GM12878 (cell line): ENCODE results near the gene CARD10. TPM values are rescaled to one million over a fixed set of nuclear protein-coding genes. Genes with fewer than 3 reads are reported as not detected.

ENCODE experiments used
- ATAC-seq: fragments of 200-7000 bp; cut with Tn5 transposase; 3 replicates; pipeline ENCODE4 v1.9.1; 2020; ENCODE audit warnings: mild to moderate bottlenecking, moderate library complexity
- BruUV-seq: library from RNA; stranded (reverse); fragments of 400-500 nt; replicated peaks from 2 replicates; lab custom pipeline; 2021; lab: Mats Ljungman, UMichigan
- CTCF ChIA-PET: fragments of 300-600 bp; sonication (Branson Sonifier 250); formaldehyde crosslinking; extraction: SDS; loops from one replicate; lab custom pipeline; 2021; ENCODE audit warnings: inconsistent platforms; lab: Yijun Ruan, JAX
- POLR2A ChIA-PET: fragments of 350-600 bp; formaldehyde crosslinking; extraction: SDS; loops from one replicate; lab custom pipeline; 2021; ENCODE audit warnings: inconsistent platforms; lab: Charles Lee
- RAD21 ChIA-PET: fragments of 300-600 bp; sonication (Branson Sonifier 250); formaldehyde crosslinking; loops from one replicate; lab custom pipeline; 2023; ENCODE audit warnings: antibody characterized with exemption; ENCODE audit not compliant: unreplicated experiment; lab: Charles Lee
- SMC1A ChIA-PET: fragments of 300-600 bp; sonication (Branson Sonifier 250); formaldehyde crosslinking; loops from one replicate; lab custom pipeline; 2023; ENCODE audit not compliant: unreplicated experiment, uncharacterized antibody; lab: Charles Lee
- DNase-seq: peaks from one replicate; pipeline ENCODE4 v3.0.0-alpha.2; 2011; ENCODE audit warnings: low read depth, low spot score
- FAIRE-seq: peaks from 3 replicates; lab custom pipeline; 2011; peaks lifted over from hg19 to GRCh38; lab: Jason Lieb, UNC
- H2AFZ ChIP-seq: 2 replicates; pipeline ENCODE4 v1.6.0; 2011; ENCODE audit warnings: low read depth, low read length, control low read depth; ENCODE audit not compliant: control insufficient read depth
- H3K27ac ChIP-seq: 2 replicates; pipeline ENCODE4 v1.5.1; 2011; ENCODE audit warnings: control low read depth; ENCODE audit not compliant: control insufficient read depth, insufficient read depth
- H3K27me3 ChIP-seq, 2 experiments: replicated peaks in 1 of 2; 2 replicates each; pipeline versions ENCODE4 v1.6.0 to v1.6.1; 2011; ENCODE audit warnings: low read length in 1 of 2; ENCODE audit not compliant: control insufficient read depth in 2 of 2, insufficient read depth in 2 of 2
- H3K36me3 ChIP-seq, 2 experiments: 2 replicates each; pipeline ENCODE4 v1.5.1; 2011; ENCODE audit warnings: low read length in 1 of 2; ENCODE audit not compliant: control insufficient read depth in 2 of 2, insufficient read depth in 2 of 2
- H3K4me1 ChIP-seq: 2 replicates; pipeline ENCODE4 v1.6.1; 2011; ENCODE audit warnings: mild to moderate bottlenecking, low read length, moderate library complexity, mixed read lengths; ENCODE audit not compliant: control insufficient read depth, insufficient read depth
- H3K4me2 ChIP-seq: 2 replicates; pipeline ENCODE4 v1.6.0; 2011; ENCODE audit warnings: control low read depth; ENCODE audit not compliant: control insufficient read depth, insufficient read depth
- H3K4me3 ChIP-seq: fragments of 200-600 bp; sonication (generic); 2 replicates; pipeline ENCODE4 v1.5.1; 2016
- H3K79me2 ChIP-seq: 2 replicates; pipeline ENCODE4 v1.6.0; 2011; ENCODE audit warnings: low read length; ENCODE audit not compliant: control insufficient read depth, insufficient read depth
- H3K9ac ChIP-seq: 2 replicates; pipeline ENCODE4 v1.8.0; 2011; ENCODE audit warnings: low read length, control low read depth, mixed read lengths; ENCODE audit not compliant: control insufficient read depth, insufficient read depth
- H3K9me3 ChIP-seq: replicated peaks from 3 replicates; pipeline ENCODE4 v1.5.1; 2011; ENCODE audit warnings: mild to moderate bottlenecking, low read length; ENCODE audit not compliant: control insufficient read depth, insufficient read depth
- H4K20me1 ChIP-seq: 2 replicates; pipeline ENCODE4 v1.6.0; 2011; ENCODE audit not compliant: control insufficient read depth, insufficient read depth
- CHD1 ChIP-seq: IDR thresholded peaks from 2 replicates; pipeline ENCODE4 v1.6.1; 2012; ENCODE audit warnings: low read depth, low read length, improper control_type of control experiment
- DPF2 ChIP-seq: fragments of 450-650 bp; IDR thresholded peaks from 2 replicates; pipeline ENCODE4 v1.6.1; 2017; ENCODE audit warnings: mild to moderate bottlenecking
- EED ChIP-seq: sonication (generic); IDR thresholded peaks from 2 replicates; pipeline ENCODE4 v1.6.1; 2016; ENCODE audit warnings: antibody characterized with exemption, low read depth
- FOXK2 ChIP-seq: fragments of 450-650 bp; IDR thresholded peaks from 2 replicates; pipeline ENCODE4 v1.6.1; 2017; ENCODE audit warnings: mild to moderate bottlenecking, moderate library complexity
- FOXM1 ChIP-seq: IDR thresholded peaks from 2 replicates; pipeline ENCODE4 v1.6.1; 2012; ENCODE audit warnings: low read depth, mild to moderate bottlenecking, inconsistent platforms, low read length, moderate library complexity
- HSF1 ChIP-seq: fragments of 150-350 bp; IDR thresholded peaks from 2 replicates; pipeline ENCODE4 v1.6.1; 2014; ENCODE audit warnings: mild to moderate bottlenecking, low read depth, low read length
- IRF4 ChIP-seq: IDR thresholded peaks from 2 replicates; pipeline ENCODE4 v1.6.1; 2011; ENCODE audit warnings: low read depth, low read length
- JUNB ChIP-seq: IDR thresholded peaks from 2 replicates; pipeline ENCODE4 v1.6.1; 2016; ENCODE audit warnings: antibody characterized with exemption, mild to moderate bottlenecking
- KAT2A ChIP-seq: conservative IDR thresholded peaks from 2 replicates; pipeline ENCODE4 v1.6.1; 2011; ENCODE audit warnings: low read depth, low read length; ENCODE audit not compliant: control insufficient read depth
- MAX ChIP-seq: IDR thresholded peaks from 2 replicates; pipeline ENCODE4 v1.6.1; 2012; ENCODE audit warnings: low read depth, low read length, improper control_type of control experiment
- MEF2A ChIP-seq: IDR thresholded peaks from 2 replicates; pipeline ENCODE4 v1.6.1; 2011; ENCODE audit warnings: low read depth, mild to moderate bottlenecking, low read length, moderate library complexity; ENCODE audit not compliant: insufficient read depth
- MTA3 ChIP-seq: IDR thresholded peaks from 2 replicates; pipeline ENCODE4 v1.6.1; 2012; ENCODE audit warnings: low read length, inconsistent platforms, borderline replicate concordance
- PAX8 ChIP-seq: fragments of 450-650 bp; IDR thresholded peaks from 2 replicates; pipeline ENCODE4 v1.6.1; 2017; ENCODE audit warnings: mild to moderate bottlenecking, moderate library complexity
- PRDM15 ChIP-seq: fragments of 450-650 bp; formaldehyde crosslinking; IDR thresholded peaks from 2 replicates; pipeline ENCODE4 v1.4.0; 2020; ENCODE audit warnings: mild to moderate bottlenecking, moderate library complexity
- RCOR1 ChIP-seq: conservative IDR thresholded peaks from 2 replicates; pipeline ENCODE4 v1.6.1; 2012; ENCODE audit warnings: low read depth, low read length, improper control_type of control experiment
- ZNF622 ChIP-seq: fragments of 450-650 bp; IDR thresholded peaks from 2 replicates; pipeline ENCODE4 v1.6.1; 2017; ENCODE audit warnings: mild to moderate bottlenecking, inconsistent platforms
- WGBS: methylation state at CpG from one replicate; pipeline ENCODE4 v1.1.6; 2016; ENCODE audit warnings: low lambda C conversion rate; ENCODE audit not compliant: insufficient replicate concordance, insufficient coverage; ENCODE audit errors: missing lambda C conversion rate; 5-methylcytosine and 5-hydroxymethylcytosine counted together
- in situ Hi-C: fragments of 300-500 bp; cut with MboI; formaldehyde crosslinking; loops from 9 replicates; pipeline ENCODE4 v1.14.3; 2018; ENCODE audit warnings: mixed read lengths
- intact Hi-C: fragments of 100-400 bp; cut with micrococcal nuclease; formaldehyde crosslinking; loops from one replicate; pipeline ENCODE4 v1.14.2; 2022; ENCODE audit not compliant: unreplicated experiment
- polyA plus RNA-seq, 11 experiments: library from polyadenylated mRNA; depleted of rRNA in 4 of 11; unstranded in 6 of 11; stranded (reverse) in 5 of 11; fragments of >200 nt; fragmentation: Nextera tagmentation in 4 of 11; fragmentation: Illumina TruSeq in 1 of 11; extraction: Ambion mirVana in 4 of 11; extraction: Trizol in 1 of 11; gene quantifications; 1 replicate in 1 of 11; 2 replicates in 10 of 11; pipeline versions ENCODE4 v1.2.1 to v1.2.3, GENCODE V29; 2011 to 2016; ENCODE audit warnings: inconsistent platforms in 2 of 11, missing spikeins in 2 of 11, low read depth in 1 of 11
- total RNA-seq, 4 experiments: library from RNA; depleted of rRNA in 3 of 4; stranded (reverse); fragments of >200 nt in 3 of 4; fragmentation: Illumina TruSeq in 1 of 4; extraction: Trizol in 1 of 4; gene quantifications; 2 replicates each; pipeline versions ENCODE4 v1.2.1 to v1.2.3, GENCODE V29; 2013 to 2021

The CARD10 gene
- total and polyA plus RNA-seq, 10 of the 15 experiments (the other 5 are each of a cell fraction or from before 2014, with no cell fraction given): 0.08 to 0.10 (median 0.10) TPM; not detected in 7

- H2AFZ ChIP-seq: no peak overlapping the region
- H3K27me3 ChIP-seq: peaks cover 7 to 11% of the 10 kb centered on the region in 2 experiments; a peak in 3 of 4 replicates
- H3K4me1 ChIP-seq: no peaks in the 10 kb centered on the region
- ChIA-PET RAD21 (no interaction called here), POLR2A (no interaction called here), SMC1A (interaction anchor here (0.5 kb wide), 1 partner anchor 55 kb away, joined by 3 read pairs; no protein-coding TSS in a partner anchor), CTCF (no interaction called here)
- WGBS: 68% methylated on average over 15 of the region's 15 CpGs
- H3K9ac ChIP-seq: no peak overlapping the region
- no peak for ATAC-seq
- H3K4me3 ChIP-seq: no peak overlapping the region
- H3K4me2 ChIP-seq: no peak overlapping the region
- DNase-seq: no peak
- in situ Hi-C loops: no loop called here
- H3K36me3 ChIP-seq: no peaks in the 10 kb centered on the region
- no peaks in the 10 kb centered on the region for H3K9me3 ChIP-seq
- H3K27ac ChIP-seq: no peak overlapping the region
- H4K20me1 ChIP-seq: no peaks in the 10 kb centered on the region
- H3K79me2 ChIP-seq: no peaks in the 10 kb centered on the region
- no peak for TF ChIP-seq FOXM1
- TF ChIP-seq EED: no peak
- TF ChIP-seq PAX8: no peak
- no peak for TF ChIP-seq RCOR1
- TF ChIP-seq ZNF622: no peak
- no peak for TF ChIP-seq HSF1
- TF ChIP-seq MAX: no peak
- no peak for TF ChIP-seq MTA3
- TF ChIP-seq IRF4: no peak
- no peak for TF ChIP-seq PRDM15 (CRISPR knock-in tag)
- TF ChIP-seq DPF2: no peak
- no peak for TF ChIP-seq JUNB
- no peak for TF ChIP-seq MEF2A
- no peak for TF ChIP-seq CHD1
- TF ChIP-seq KAT2A: no peak
- TF ChIP-seq FOXK2: no peak
- BruUV-seq: no TSS peak
- no peak for FAIRE-seq
- intact Hi-C loops: no loop called here
Observed at GRCh38 chr22:37517826-37518450, 1.3 kb downstream of the CARD10 start.
